GM23248 (cell line): ENCODE data around the gene ERBB3.

Experiments
- EZH2 ChIP-seq: fragments of 200-600 bp; sonication (generic); IDR thresholded peaks from 2 replicates; pipeline ENCODE4 v1.6.1; 2018; ENCODE audit warnings: antibody characterized with exemption, mild to moderate bottlenecking; ENCODE audit not compliant: insufficient read depth, poor library complexity, severe bottlenecking
- EZH2phosphoT487 ChIP-seq: fragments of 200-600 bp; sonication (generic); IDR thresholded peaks from 2 replicates; pipeline ENCODE4 v1.6.1; 2018; ENCODE audit warnings: antibody characterized with exemption, moderate library complexity, mild to moderate bottlenecking, low read depth; ENCODE audit not compliant: insufficient read depth

GRCh38 chr12:56126732-56127239 is 46.8 kb downstream of the ERBB3 start:
- no peak for TF ChIP-seq EZH2
- TF ChIP-seq EZH2phosphoT487: no peak
